Stomach (tissue), 4 donors: Measurements from ENCODE around the gene RANBP17.

Experiments
- CTCF ChIP-seq, 7 experiments: fragments of 450-650 bp in 4 of 7; fragments of 200-600 bp in 3 of 7; sonication (generic) in 3 of 7; IDR thresholded peaks; one replicate each; pipeline ENCODE4 v1.5.1; 2016 to 2019; ENCODE audit warnings: antibody characterized with exemption in 7 of 7, control low read depth in 2 of 7, mild to moderate bottlenecking in 1 of 7
- EP300 ChIP-seq: sonication (generic); formaldehyde crosslinking; IDR thresholded peaks from one replicate; pipeline ENCODE4 v1.6.1; 2017; ENCODE audit warnings: antibody characterized with exemption
- POLR2A ChIP-seq, 4 donors: fragments of 450-650 bp; IDR thresholded peaks; one replicate each; pipeline ENCODE4 v1.6.1; 2016; ENCODE audit warnings: antibody characterized with exemption in 4 of 4, control low read depth in 2 of 4, mild to moderate bottlenecking in 1 of 4, moderate library complexity in 1 of 4
- POLR2AphosphoS5 ChIP-seq, 3 donors: sonication (generic); formaldehyde crosslinking; IDR thresholded peaks; one replicate each; pipeline ENCODE4 v1.6.1; 2016; ENCODE audit warnings: antibody characterized with exemption in 3 of 3

GRCh38 chr5:171149333-171149732, 287.5 kb downstream of the RANBP17 start:
- TF ChIP-seq CTCF (IDR thresholded peaks at IDR 0.05): no peak
- no peak for TF ChIP-seq POLR2AphosphoS5 (IDR thresholded peaks at IDR 0.05)
- TF ChIP-seq EP300: no peak
- no peak for TF ChIP-seq POLR2A (IDR thresholded peaks at IDR 0.05)
